ENCODE data around the gene SORBS1. TPM values are rescaled to one million over a fixed set of nuclear protein-coding genes. Genes with fewer than 3 reads are reported as not detected.

SORBS1 gene
- total and polyA plus RNA-seq, 12 donors: 140 to 1,253 (median 1,042) TPM

- intact Hi-C loops (cut with DNase I): no loop called here
- no peaks in the 10 kb centered on the region for H3K9me3 ChIP-seq
- peak overlapping the region in 2 of 10 donors; percentile 26 to 47 for H3K27ac ChIP-seq
Measured at GRCh38 chr10:95354110-95354509, 207.1 kb downstream of the SORBS1 start.

GRCh38 chr10:95353123-95353522 is 208.0 kb downstream of the SORBS1 start:
- H3K9me3 ChIP-seq: no peaks in the 10 kb centered on the region
- no peaks in the 10 kb centered on the region for H3K27me3 ChIP-seq
- H3K36me3 ChIP-seq: peaks cover 0 to 100% (median 30%) of the 10 kb centered on the region in 9 donors
- no peak for TF ChIP-seq CTCF (IDR thresholded peaks at IDR 0.05)
- DNase-seq (no peak), ATAC-seq (no peak)
- H3K27ac ChIP-seq: peak overlapping the region in 1 of 10 donors; percentile 26
- no peak overlapping the region for H3K4me3 ChIP-seq
- intact Hi-C loops (cut with DNase I): no loop called here
- peaks cover 0 to 68% (median 29%) of the 10 kb centered on the region in 9 donors for H3K4me1 ChIP-seq

More at GRCh38 chr10:95354110-95354509, 207.1 kb downstream of the SORBS1 start:
- ATAC-seq (no peak), DNase-seq (no peak)
- Histone ChIP-seq H3K4me3 (no peak overlapping the region), H3K36me3 (peaks cover 0 to 100% (median 30%) of the 10 kb centered on the region in 9 donors), H3K4me1 (peaks cover 0 to 62% (median 29%) of the 10 kb centered on the region in 9 donors), H3K27me3 (no peaks in the 10 kb centered on the region)
- TF ChIP-seq CTCF (IDR thresholded peaks at IDR 0.05): no peak

- peaks cover 0 to 100% (median 30%) of the 10 kb centered on the region in 9 donors for H3K36me3 ChIP-seq
- no peak for DNase-seq
- no peak for ATAC-seq
- H3K27me3 ChIP-seq: no peaks in the 10 kb centered on the region
- no peak overlapping the region for H3K4me3 ChIP-seq
- WGBS, 2 donors: 78 to 85% methylated on average over 2 of the region's 2 CpGs
- intact Hi-C loops (cut with DNase I): no loop called here
- no peaks in the 10 kb centered on the region for H3K9me3 ChIP-seq
- TF ChIP-seq CTCF (IDR thresholded peaks at IDR 0.05): no peak
- H3K27ac ChIP-seq: peak overlapping the region in 1 of 10 donors; percentile 26
- H3K4me1 ChIP-seq: peaks cover 0 to 73% (median 31%) of the 10 kb centered on the region in 9 donors
Measured at GRCh38 chr10:95352684-95353083, 208.5 kb downstream of the SORBS1 start.

- Histone ChIP-seq H3K36me3 (peaks cover 0 to 100% (median 17%) of the 10 kb centered on the region in 9 donors), H3K9me3 (no peaks in the 10 kb centered on the region), H3K27ac (peak overlapping the region in 6 of 10 donors; percentile 3 to 47 (median 22)), H3K27me3 (no peaks in the 10 kb centered on the region), H3K4me3 (no peak overlapping the region), H3K4me1 (peaks cover 0 to 83% (median 41%) of the 10 kb centered on the region in 9 donors)
- ATAC-seq (peak in 5 of 8 donors; percentile 31 to 68 (median 48)), DNase-seq (no peak)
- WGBS, 2 donors: 36 to 43% methylated on average over 2 of the region's 2 CpGs
- TF ChIP-seq CTCF (IDR thresholded peaks at IDR 0.05): no peak
- intact Hi-C loops (cut with DNase I): no loop called here
Measured at GRCh38 chr10:95350830-95351228, 210.3 kb downstream of the SORBS1 start.
